ENCODE results near the gene GMFB.

DNA sequence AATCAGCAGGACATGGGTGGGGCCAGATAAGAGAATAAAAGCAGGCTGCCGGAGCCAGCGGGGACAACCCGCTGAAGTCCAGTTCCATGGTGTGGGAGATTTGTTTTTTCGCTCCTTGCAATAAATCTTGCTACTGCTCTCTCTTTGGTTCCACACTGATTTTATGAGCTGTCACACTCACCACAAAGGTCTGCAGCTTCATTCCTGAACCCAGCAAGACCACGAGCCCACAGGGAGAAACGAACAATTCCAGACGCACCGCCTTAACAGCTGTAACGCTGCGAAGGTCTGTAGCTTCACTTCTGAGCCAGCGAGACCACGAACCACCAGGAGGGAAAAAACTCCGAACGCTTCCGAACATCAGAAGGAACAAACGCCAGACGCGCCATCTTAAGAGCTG is 44.8 kb downstream of the GMFB start:
- no peak for TF ChIP-seq EP300 (IDR thresholded peaks at IDR 0.05)
- TF ChIP-seq, protein P1, sequence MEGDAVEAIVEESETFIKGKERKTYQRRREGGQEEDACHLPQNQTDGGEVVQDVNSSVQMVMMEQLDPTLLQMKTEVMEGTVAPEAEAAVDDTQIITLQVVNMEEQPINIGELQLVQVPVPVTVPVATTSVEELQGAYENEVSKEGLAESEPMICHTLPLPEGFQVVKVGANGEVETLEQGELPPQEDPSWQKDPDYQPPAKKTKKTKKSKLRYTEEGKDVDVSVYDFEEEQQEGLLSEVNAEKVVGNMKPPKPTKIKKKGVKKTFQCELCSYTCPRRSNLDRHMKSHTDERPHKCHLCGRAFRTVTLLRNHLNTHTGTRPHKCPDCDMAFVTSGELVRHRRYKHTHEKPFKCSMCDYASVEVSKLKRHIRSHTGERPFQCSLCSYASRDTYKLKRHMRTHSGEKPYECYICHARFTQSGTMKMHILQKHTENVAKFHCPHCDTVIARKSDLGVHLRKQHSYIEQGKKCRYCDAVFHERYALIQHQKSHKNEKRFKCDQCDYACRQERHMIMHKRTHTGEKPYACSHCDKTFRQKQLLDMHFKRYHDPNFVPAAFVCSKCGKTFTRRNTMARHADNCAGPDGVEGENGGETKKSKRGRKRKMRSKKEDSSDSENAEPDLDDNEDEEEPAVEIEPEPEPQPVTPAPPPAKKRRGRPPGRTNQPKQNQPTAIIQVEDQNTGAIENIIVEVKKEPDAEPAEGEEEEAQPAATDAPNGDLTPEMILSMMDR (IDR thresholded peaks at IDR 0.05) = no peak
